H1 (cell line): ENCODE results near the gene LGR4.

Source experiments
- EGR1 ChIP-seq: IDR thresholded peaks from 2 replicates; pipeline ENCODE4 v1.6.1; 2011; ENCODE audit warnings: low read depth, low read length, borderline replicate concordance
- EZH2 ChIP-seq: fragments of 200-600 bp; sonication (generic); IDR thresholded peaks from 2 replicates; pipeline ENCODE4 v1.7.1; 2012; ENCODE audit warnings: low read depth, mild to moderate bottlenecking, moderate library complexity, low read length, inconsistent platforms; ENCODE audit not compliant: severe bottlenecking
- FOSL1 ChIP-seq: IDR thresholded peaks from 2 replicates; pipeline ENCODE4 v1.6.1; 2011; ENCODE audit warnings: mild to moderate bottlenecking, low read depth, low read length, moderate library complexity; ENCODE audit not compliant: insufficient read depth
- POLR2A ChIP-seq, 2 experiments: IDR thresholded peaks; 1 replicate in 1 of 2; 2 replicates in 1 of 2; pipeline ENCODE4 v1.6.1; 2011; ENCODE audit warnings: low read depth in 2 of 2, low read length in 2 of 2, mild to moderate bottlenecking in 2 of 2; ENCODE audit errors: control extremely low read depth in 1 of 2
- POLR2AphosphoS5 ChIP-seq: IDR thresholded peaks from 2 replicates; pipeline ENCODE4 v1.6.1; 2011; ENCODE audit warnings: low read depth, low read length
- RAD21 ChIP-seq, 2 experiments: IDR thresholded peaks in 1 of 2; conservative IDR thresholded peaks in 1 of 2; 2 replicates each; pipeline ENCODE4 v1.6.1; 2011; ENCODE audit warnings: low read depth in 2 of 2, low read length in 2 of 2, improper control_type of control experiment in 1 of 2, inconsistent platforms in 1 of 2, mild to moderate bottlenecking in 1 of 2, moderate library complexity in 1 of 2
- RNF2 ChIP-seq: fragments of 200-900, 300-1000 bp; sonication (generic); IDR thresholded peaks from 2 replicates; pipeline ENCODE4 v1.7.1; 2016; ENCODE audit warnings: borderline replicate concordance, low read depth, mild to moderate bottlenecking, antibody characterized with exemption, low read length; ENCODE audit not compliant: poor library complexity, severe bottlenecking; ENCODE audit errors: missing control alignments
- SIN3A ChIP-seq, 2 experiments: IDR thresholded peaks in 1 of 2; conservative IDR thresholded peaks in 1 of 2; 2 replicates each; pipeline ENCODE4 v1.6.1; 2011 to 2012; ENCODE audit warnings: low read length in 2 of 2, improper control_type of control experiment in 1 of 2, low read depth in 1 of 2, mild to moderate bottlenecking in 1 of 2
- SP1 ChIP-seq: IDR thresholded peaks from 2 replicates; pipeline ENCODE4 v1.6.1; 2011; ENCODE audit warnings: low read depth, low read length
- TBP ChIP-seq: IDR thresholded peaks from 2 replicates; pipeline ENCODE4 v1.6.1; 2011; ENCODE audit warnings: low read depth, low read length, improper control_type of control experiment
- TEAD4 ChIP-seq: IDR thresholded peaks from 2 replicates; pipeline ENCODE4 v1.6.1; 2012; ENCODE audit warnings: low read depth, low read length, inconsistent platforms, mixed read lengths
- TF ChIP-seq, protein P1 (sequence below), 3 experiments: IDR thresholded peaks; 1 replicate in 2 of 3; 2 replicates in 1 of 3; pipeline versions ENCODE4 v1.5.1 to v1.6.1; 2011; ENCODE audit warnings: low read length in 3 of 3, mild to moderate bottlenecking in 3 of 3, inconsistent platforms in 2 of 3, low read depth in 1 of 3, moderate library complexity in 1 of 3; ENCODE audit not compliant: insufficient read depth in 1 of 3; ENCODE audit errors: control extremely low read depth in 1 of 3

DNA sequence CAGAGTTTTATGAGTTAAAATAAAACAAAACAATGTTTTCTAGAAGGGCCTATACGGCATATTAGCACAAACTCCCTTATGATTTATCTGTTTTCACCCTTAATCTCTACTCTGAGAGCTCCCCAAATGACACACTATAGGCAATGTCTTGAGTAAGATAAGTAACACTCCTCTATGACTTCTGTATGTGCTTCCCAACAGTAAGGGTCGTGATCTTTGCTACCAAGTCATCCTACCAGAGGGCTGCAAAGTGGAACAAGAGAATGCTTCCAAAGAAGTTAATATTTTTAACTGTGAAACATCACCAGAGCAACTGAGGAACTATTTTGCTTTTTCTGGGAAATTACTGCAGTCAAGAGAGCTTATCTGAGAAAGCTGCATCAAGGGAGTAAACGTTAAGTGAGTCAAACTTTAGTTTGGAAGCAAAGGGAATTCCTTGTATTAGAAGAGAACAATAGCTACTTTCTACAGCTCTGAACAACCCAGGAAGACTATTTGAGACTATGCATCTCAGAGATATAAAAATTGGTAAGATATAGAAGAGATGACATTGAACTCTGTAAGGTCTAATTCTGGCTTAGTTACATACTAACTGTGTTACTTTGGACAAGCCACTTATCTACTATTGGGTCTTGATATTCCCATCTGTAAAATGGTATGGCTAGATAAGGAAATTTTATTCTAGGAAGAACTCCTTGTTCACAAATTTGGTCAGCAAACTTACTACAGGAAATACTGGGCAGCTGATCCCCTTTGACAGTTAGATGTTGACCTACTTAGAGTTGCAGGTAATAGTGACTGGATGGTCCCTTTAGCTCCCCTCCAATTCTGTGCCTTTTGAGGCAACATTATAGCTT lies 65.9 kb downstream of the LGR4 start:
- TF ChIP-seq SIN3A (conservative IDR thresholded peaks at IDR 0.05 in 1 of 2, IDR thresholded peaks at IDR 0.05 in 1 of 2; ENCODE audit: low read depth in 1 of 2, low read length in 2 of 2) = no peak
- TF ChIP-seq, protein P1, sequence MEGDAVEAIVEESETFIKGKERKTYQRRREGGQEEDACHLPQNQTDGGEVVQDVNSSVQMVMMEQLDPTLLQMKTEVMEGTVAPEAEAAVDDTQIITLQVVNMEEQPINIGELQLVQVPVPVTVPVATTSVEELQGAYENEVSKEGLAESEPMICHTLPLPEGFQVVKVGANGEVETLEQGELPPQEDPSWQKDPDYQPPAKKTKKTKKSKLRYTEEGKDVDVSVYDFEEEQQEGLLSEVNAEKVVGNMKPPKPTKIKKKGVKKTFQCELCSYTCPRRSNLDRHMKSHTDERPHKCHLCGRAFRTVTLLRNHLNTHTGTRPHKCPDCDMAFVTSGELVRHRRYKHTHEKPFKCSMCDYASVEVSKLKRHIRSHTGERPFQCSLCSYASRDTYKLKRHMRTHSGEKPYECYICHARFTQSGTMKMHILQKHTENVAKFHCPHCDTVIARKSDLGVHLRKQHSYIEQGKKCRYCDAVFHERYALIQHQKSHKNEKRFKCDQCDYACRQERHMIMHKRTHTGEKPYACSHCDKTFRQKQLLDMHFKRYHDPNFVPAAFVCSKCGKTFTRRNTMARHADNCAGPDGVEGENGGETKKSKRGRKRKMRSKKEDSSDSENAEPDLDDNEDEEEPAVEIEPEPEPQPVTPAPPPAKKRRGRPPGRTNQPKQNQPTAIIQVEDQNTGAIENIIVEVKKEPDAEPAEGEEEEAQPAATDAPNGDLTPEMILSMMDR (IDR thresholded peaks at IDR 0.05; ENCODE audit: control extremely low read depth in 1 of 3, insufficient read depth in 1 of 3, low read depth in 1 of 3, low read length in 3 of 3) = no peak
- no peak for TF ChIP-seq POLR2AphosphoS5
- no peak for TF ChIP-seq POLR2A (IDR thresholded peaks at IDR 0.05; ENCODE audit: control extremely low read depth in 1 of 2, low read depth in 2 of 2, low read length in 2 of 2)
- no peak for TF ChIP-seq RAD21 (IDR thresholded peaks at IDR 0.05 in 1 of 2, conservative IDR thresholded peaks at IDR 0.05 in 1 of 2; ENCODE audit: low read depth in 2 of 2, low read length in 2 of 2)
- no peak for TF ChIP-seq SP1
- TF ChIP-seq TBP = no peak
- TF ChIP-seq RNF2 = no peak
- no peak for TF ChIP-seq TEAD4
- TF ChIP-seq EZH2 = no peak
- no peak for TF ChIP-seq EGR1
- no peak for TF ChIP-seq FOSL1
